K562 (cell line): ENCODE data around the gene CACNA2D3. TPM values are rescaled to one million over a fixed set of nuclear protein-coding genes. Genes with fewer than 3 reads are reported as not detected.

Source experiments
- ATAC-seq: fragments of 200-7000 bp; cut with Tn5 transposase; 3 replicates; pipeline ENCODE4 v1.9.1; 2020; ENCODE audit warnings: moderate library complexity
- BruUV-seq: library from RNA; stranded (reverse); fragments of 400-500 nt; replicated peaks from 2 replicates; lab custom pipeline; 2021; lab: Mats Ljungman, UMichigan
- CTCF ChIA-PET: fragments of 300-600 bp; formaldehyde crosslinking; extraction: SDS; loops from one replicate; lab custom pipeline; 2021; ENCODE audit warnings: low intra/inter-chr PET ratio; lab: Yijun Ruan, JAX
- POLR2A ChIA-PET: fragments of 300-600, 350-650 bp; sonication (Branson Sonifier 250); formaldehyde crosslinking; extraction: SDS; loops from one replicate; lab custom pipeline; 2021; ENCODE audit warnings: antibody characterized with exemption, inconsistent platforms; lab: Yijun Ruan, JAX
- DNase-seq, 4 experiments: peaks; one replicate each; pipeline versions ENCODE4 v3.0.0 to v3.0.0-alpha.2; 2011 to 2018; ENCODE audit warnings: low spot score in 3 of 4, mixed read lengths in 3 of 4; ENCODE audit errors: extremely low read depth in 1 of 4
- FAIRE-seq: peaks from 2 replicates; lab custom pipeline; 2011; peaks lifted over from hg19 to GRCh38; lab: Jason Lieb, UNC
- H2AFZ ChIP-seq: 2 replicates; pipeline ENCODE4 v1.6.0; 2011; ENCODE audit warnings: low read depth, low read length, control low read depth, inconsistent platforms
- H3K27ac ChIP-seq: fragments of 200-600 bp; 3 replicates; pipeline ENCODE4 v1.8.0; 2011; ENCODE audit warnings: low read depth, mild to moderate bottlenecking, control low read depth, inconsistent platforms, low read length, moderate library complexity, mixed read lengths; ENCODE audit errors: extremely low read depth
- H3K27me3 ChIP-seq, 2 experiments: fragments of 300-600 bp in 1 of 2; 2 replicates in 1 of 2; 3 replicates in 1 of 2; pipeline versions ENCODE4 v1.6.0 to v1.8.0; 2011; ENCODE audit warnings: inconsistent platforms in 2 of 2, low read length in 2 of 2, mild to moderate bottlenecking in 1 of 2, mixed read lengths in 1 of 2, moderate library complexity in 1 of 2; ENCODE audit not compliant: control insufficient read depth in 2 of 2, insufficient read depth in 2 of 2
- H3K36me3 ChIP-seq: fragments of 300-600 bp; 3 replicates; pipeline ENCODE4 v1.8.0; 2011; ENCODE audit warnings: mild to moderate bottlenecking, low read length, inconsistent platforms; ENCODE audit not compliant: control insufficient read depth, insufficient read depth
- H3K4me1 ChIP-seq, 2 experiments: fragments of 200-600 bp in 1 of 2; replicated peaks in 1 of 2; 2 replicates in 1 of 2; 3 replicates in 1 of 2; pipeline versions ENCODE4 v1.5.1 to v1.8.0; 2011; ENCODE audit warnings: inconsistent platforms in 2 of 2, low read length in 2 of 2, mild to moderate bottlenecking in 1 of 2, mixed read lengths in 1 of 2, moderate library complexity in 1 of 2; ENCODE audit not compliant: control insufficient read depth in 2 of 2, insufficient read depth in 2 of 2
- H3K4me2 ChIP-seq: 2 replicates; pipeline ENCODE4 v1.6.1; 2011; ENCODE audit warnings: low read length, control low read depth, inconsistent platforms, mixed read lengths; ENCODE audit not compliant: insufficient read depth
- H3K4me3 ChIP-seq: fragments of 200-600 bp; sonication (generic), shearing (Covaris generic); 2 replicates; pipeline ENCODE4 v1.5.1; 2016; ENCODE audit warnings: control low read depth, inconsistent platforms
- H3K79me2 ChIP-seq: fragments of 200-600 bp; 3 replicates; pipeline ENCODE4 v1.8.0; 2011; ENCODE audit warnings: low read length, inconsistent platforms; ENCODE audit not compliant: control insufficient read depth, insufficient read depth
- H3K9ac ChIP-seq, 2 experiments: 2 replicates each; pipeline versions ENCODE4 v1.6.0 to v1.6.1; 2011; ENCODE audit warnings: low read depth in 2 of 2, low read length in 2 of 2, control low read depth in 1 of 2, inconsistent platforms in 1 of 2, mild to moderate bottlenecking in 1 of 2, mixed read lengths in 1 of 2; ENCODE audit not compliant: insufficient read depth in 1 of 2
- H3K9me1 ChIP-seq: one replicate; pipeline ENCODE4 v1.6.0; 2011; ENCODE audit warnings: inconsistent platforms, mild to moderate bottlenecking, low read length, moderate library complexity; ENCODE audit not compliant: control insufficient read depth, insufficient read depth
- H3K9me3 ChIP-seq: replicated peaks from 2 replicates; pipeline ENCODE4 v1.5.1; 2011; ENCODE audit warnings: low read depth, low read length, inconsistent platforms; ENCODE audit not compliant: control insufficient read depth, insufficient read depth
- H4K20me1 ChIP-seq: replicated peaks from 2 replicates; pipeline ENCODE4 v1.6.1; 2011; ENCODE audit warnings: low read length, inconsistent platforms, mixed read lengths; ENCODE audit not compliant: control insufficient read depth, insufficient read depth
- POLR2H ChIP-seq: IDR thresholded peaks from 2 replicates; pipeline ENCODE4 v1.6.1; 2016; ENCODE audit warnings: missing genetic modification characterization, low read depth, mild to moderate bottlenecking, control low read depth, missing compliant biosample characterization, moderate library complexity
- WGBS: fragments of 100-300 bp; shearing (Covaris generic); methylation state at CpG from one replicate; pipeline ENCODE4 v1.1.6; 2016; ENCODE audit warnings: low coverage, mixed read lengths; ENCODE audit not compliant: insufficient coverage; ENCODE audit errors: missing lambda C conversion rate; 5-methylcytosine and 5-hydroxymethylcytosine counted together
- in situ Hi-C: fragments of 300-500 bp; cut with MboI; formaldehyde crosslinking; loops from 4 replicates; pipeline ENCODE4 v1.15.0; 2018; ENCODE audit warnings: inconsistent platforms, mixed read lengths
- intact Hi-C: fragments of 100-400 bp; cut with micrococcal nuclease; formaldehyde crosslinking; loops from 2 replicates; pipeline ENCODE4 v1.14.2; 2022
- polyA plus RNA-seq, 8 experiments: library from polyadenylated mRNA; depleted of rRNA in 4 of 8; stranded (reverse) in 5 of 8; unstranded in 3 of 8; fragments of >200 nt; fragmentation: Nextera tagmentation in 2 of 8; fragmentation: Illumina TruSeq in 1 of 8; extraction: Ambion mirVana in 2 of 8; extraction: Trizol in 1 of 8; gene quantifications; 2 replicates each; pipeline versions ENCODE4 v1.2.1 to v1.2.3, GENCODE V29; 2011 to 2014; ENCODE audit warnings: inconsistent platforms in 1 of 8, missing spikeins in 1 of 8
- total RNA-seq, 7 experiments: library from RNA; depleted of rRNA in 6 of 7; stranded (reverse); fragments of >200 nt in 6 of 7; fragmentation: Illumina TruSeq in 2 of 7; extraction: Trizol in 2 of 7; gene quantifications; 2 replicates each; pipeline versions ENCODE4 v1.2.1 to v1.2.3, GENCODE V29; 2011 to 2021; ENCODE audit warnings: low replicate concordance in 1 of 7
- TF ChIP-seq, protein P1 (sequence below): fragments of 250-450 bp; sonication (Bioruptor Pico); IDR thresholded peaks from 2 replicates; pipeline ENCODE4 v1.4.0; 2020
- TF ChIP-seq, protein P2 (sequence below): sonication (generic); formaldehyde crosslinking; IDR thresholded peaks from 2 replicates; pipeline ENCODE4 v1.4.0; 2020; ENCODE audit warnings: mild to moderate bottlenecking, missing genetic modification reagents

CACNA2D3 gene
- total and polyA plus RNA-seq, 9 of the 15 experiments (the other 6 are each of a cell fraction or from before 2014, with no cell fraction given), result 0.01 TPM; not detected in 8

GRCh38 chr3:54337846-54338245 is 215.5 kb downstream of the CACNA2D3 start:
- no peaks in the 10 kb centered on the region for H3K9me3 ChIP-seq
- H3K9me1 ChIP-seq, result no peaks in the 10 kb centered on the region
- ChIA-PET CTCF (no interaction called here), POLR2A (no interaction called here)
- no peaks in the 10 kb centered on the region for H3K4me1 ChIP-seq
- no peak for FAIRE-seq
- TF ChIP-seq POLR2H (tag), result no peak
- TF ChIP-seq, protein P1, sequence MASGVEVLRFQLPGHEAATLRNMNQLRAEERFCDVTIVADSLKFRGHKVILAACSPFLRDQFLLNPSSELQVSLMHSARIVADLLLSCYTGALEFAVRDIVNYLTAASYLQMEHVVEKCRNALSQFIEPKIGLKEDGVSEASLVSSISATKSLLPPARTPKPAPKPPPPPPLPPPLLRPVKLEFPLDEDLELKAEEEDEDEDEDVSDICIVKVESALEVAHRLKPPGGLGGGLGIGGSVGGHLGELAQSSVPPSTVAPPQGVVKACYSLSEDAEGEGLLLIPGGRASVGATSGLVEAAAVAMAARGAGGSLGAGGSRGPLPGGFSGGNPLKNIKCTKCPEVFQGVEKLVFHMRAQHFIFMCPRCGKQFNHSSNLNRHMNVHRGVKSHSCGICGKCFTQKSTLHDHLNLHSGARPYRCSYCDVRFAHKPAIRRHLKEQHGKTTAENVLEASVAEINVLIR (CRISPR knock-in tag), result no peak
- TF ChIP-seq, protein P2, sequence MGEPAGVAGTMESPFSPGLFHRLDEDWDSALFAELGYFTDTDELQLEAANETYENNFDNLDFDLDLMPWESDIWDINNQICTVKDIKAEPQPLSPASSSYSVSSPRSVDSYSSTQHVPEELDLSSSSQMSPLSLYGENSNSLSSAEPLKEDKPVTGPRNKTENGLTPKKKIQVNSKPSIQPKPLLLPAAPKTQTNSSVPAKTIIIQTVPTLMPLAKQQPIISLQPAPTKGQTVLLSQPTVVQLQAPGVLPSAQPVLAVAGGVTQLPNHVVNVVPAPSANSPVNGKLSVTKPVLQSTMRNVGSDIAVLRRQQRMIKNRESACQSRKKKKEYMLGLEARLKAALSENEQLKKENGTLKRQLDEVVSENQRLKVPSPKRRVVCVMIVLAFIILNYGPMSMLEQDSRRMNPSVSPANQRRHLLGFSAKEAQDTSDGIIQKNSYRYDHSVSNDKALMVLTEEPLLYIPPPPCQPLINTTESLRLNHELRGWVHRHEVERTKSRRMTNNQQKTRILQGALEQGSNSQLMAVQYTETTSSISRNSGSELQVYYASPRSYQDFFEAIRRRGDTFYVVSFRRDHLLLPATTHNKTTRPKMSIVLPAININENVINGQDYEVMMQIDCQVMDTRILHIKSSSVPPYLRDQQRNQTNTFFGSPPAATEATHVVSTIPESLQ, result no peak
- DNase-seq, result no peak
- WGBS, result 0% methylated on average over 6 of the region's 6 CpGs
- H3K9ac ChIP-seq, result no peak overlapping the region
- BruUV-seq, result no TSS peak
- peaks cover 0 to 3% of the 10 kb centered on the region in 2 experiments; a peak in 2 of 5 replicates for H3K27me3 ChIP-seq
- H3K36me3 ChIP-seq, result no peaks in the 10 kb centered on the region
- intact Hi-C loops, result no loop called here
- H4K20me1 ChIP-seq, result no peaks in the 10 kb centered on the region
- H3K27ac ChIP-seq, result no peak overlapping the region
- in situ Hi-C loops, result no loop called here
- H3K4me3 ChIP-seq, result no peak overlapping the region
- ATAC-seq, result no peak
- no peak overlapping the region for H2AFZ ChIP-seq
- H3K4me2 ChIP-seq, result no peak overlapping the region
- no peaks in the 10 kb centered on the region for H3K79me2 ChIP-seq
